Bronchial smooth muscle cell (primary cell): ENCODE results near the gene COL9A3. TPM values are rescaled to one million over a fixed set of nuclear protein-coding genes. Genes with fewer than 3 reads are reported as not detected.

ENCODE experiments used
- total RNA-seq: library from RNA; depleted of rRNA; stranded (reverse); fragments of >200 nt; gene quantifications from 2 replicates; pipeline ENCODE4 v1.2.1, GENCODE V29; 2014

Gene COL9A3
- 0.52 and 1.1 TPM in 2 replicates for total RNA-seq

GRCh38 chr20:62816884-62817873 lies at the start of gene COL9A3:
Gene COL9A3 (plus strand): TSS chr20:62817050. CDS start chr20:62817065, 15 bp downstream.

DNA sequence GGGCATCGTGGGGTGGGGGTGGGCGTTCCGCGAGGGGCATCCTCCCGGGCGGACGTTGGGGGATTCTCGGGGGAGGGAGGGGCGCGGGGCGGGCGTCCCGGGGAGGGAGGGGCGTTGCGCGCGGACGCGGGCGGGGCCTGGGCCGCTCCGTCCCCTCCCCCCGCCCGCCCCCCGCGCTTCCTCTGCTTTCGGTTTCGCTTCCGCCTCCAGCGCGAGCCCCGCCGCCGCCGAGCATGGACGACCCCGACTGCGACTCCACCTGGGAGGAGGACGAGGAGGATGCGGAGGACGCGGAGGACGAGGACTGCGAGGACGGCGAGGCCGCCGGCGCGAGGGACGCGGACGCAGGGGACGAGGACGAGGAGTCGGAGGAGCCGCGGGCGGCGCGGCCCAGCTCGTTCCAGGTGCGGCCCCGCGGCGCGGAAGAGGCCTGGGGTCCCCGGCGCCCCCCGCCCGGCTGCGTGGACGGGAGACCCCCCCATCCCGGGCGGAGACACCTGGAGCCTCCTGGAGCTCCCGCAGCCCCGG lies 12.2 kb upstream of the COL9A3 start, which contains the start of gene OGFR:
TSS of gene OGFR (plus strand) at position 209 of the 528 bp plus-strand sequence. CDS start at position 234, 25 bp downstream.

DNA sequence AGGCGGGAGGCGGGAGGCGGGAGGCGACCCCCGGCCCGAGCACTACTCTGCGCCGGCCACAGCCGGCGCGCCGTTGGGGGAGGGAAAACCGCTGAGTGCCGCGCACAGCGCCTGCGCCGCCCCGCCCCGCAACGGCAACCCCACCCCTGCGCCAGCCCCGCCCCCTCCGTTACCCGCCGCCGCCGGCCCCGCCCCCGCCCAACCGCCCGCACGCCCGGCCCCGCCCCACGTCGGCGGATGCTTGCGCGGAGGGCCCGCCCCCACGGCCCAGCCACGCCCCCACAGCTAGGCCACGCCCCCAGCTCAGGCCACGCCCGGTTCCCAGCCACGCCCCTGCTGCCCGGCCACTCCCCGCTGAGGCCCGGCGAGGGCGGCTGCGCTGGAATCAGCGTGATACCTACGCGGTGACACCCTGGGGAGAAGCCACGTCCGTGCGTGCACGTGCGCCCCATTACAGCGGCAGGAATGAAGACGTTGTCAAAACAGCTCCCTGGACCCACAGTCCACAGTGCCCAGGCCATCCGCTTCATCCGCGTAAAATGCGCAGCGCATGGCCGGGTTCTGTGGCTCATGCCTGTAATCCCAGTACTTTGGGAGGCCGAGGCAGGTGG lies 45.0 kb downstream of the COL9A3 start, which contains the start of gene TCFL5:
TSS of gene TCFL5 (minus strand) at position 97 of the 611 bp plus-strand sequence. CDS start 152 bp downstream, outside the sequence.

Other genes with a start within 250 kb of the COL9A3 start
- gene SLCO4A1, start 174.5 kb upstream of the COL9A3 start, total RNA-seq: 0.09 and 0.32 TPM in 2 replicates
- under 0.01 and 0.32 TPM in 2 replicates for gene NTSR1, start 108.2 kb upstream of the COL9A3 start, total RNA-seq
- gene MRGBP, start 20.6 kb upstream of the COL9A3 start, total RNA-seq: 13.6 and 13.8 TPM in 2 replicates
- gene OGFR, start 12.2 kb upstream of the COL9A3 start, total RNA-seq: 34.8 and 35.9 TPM in 2 replicates
- 11.7 and 14.3 TPM in 2 replicates for gene TCFL5, start 44.8 kb downstream of the COL9A3 start, total RNA-seq
- 27.3 and 31.4 TPM in 2 replicates for gene DIDO1, start 109.5 kb downstream of the COL9A3 start, total RNA-seq
- 30.6 and 31.3 TPM in 2 replicates for gene GID8, start 121.1 kb downstream of the COL9A3 start, total RNA-seq
- 2.0 and 6.5 TPM in 2 replicates for gene SLC17A9, start 135.7 kb downstream of the COL9A3 start, total RNA-seq
- not detected in 2 replicates for gene BHLHE23, start 189.9 kb downstream of the COL9A3 start, total RNA-seq